ELF-1 (cell line): ENCODE data around the gene GBX1.

Experiments
- DNase-seq: peaks from one replicate; pipeline ENCODE4 v3.0.0-alpha.2; 2016; ENCODE audit warnings: low read depth, low spot score

Gene GBX1

GRCh38 chr7:151128144-151128543 lies 39.4 kb downstream of the GBX1 start:
- DNase-seq, result no peak

- DNase-seq, result peak; percentile 51
Measured at GRCh38 chr7:151126491-151127137, 40.9 kb downstream of the GBX1 start.

GRCh38 chr7:151125846-151126481 lies 41.5 kb downstream of the GBX1 start:
- DNase-seq, result no peak

GRCh38 chr7:151125470-151125845 lies 42.0 kb downstream of the GBX1 start:
- peak; percentile 91 for DNase-seq

GRCh38 chr7:151124899-151125399 lies 42.5 kb downstream of the GBX1 start:
- DNase-seq, result no peak

- no peak for DNase-seq
Measured at GRCh38 chr7:151124481-151124880, 43.0 kb downstream of the GBX1 start.

GRCh38 chr7:151123822-151124464 lies 43.6 kb downstream of the GBX1 start:
- DNase-seq, result peak; percentile 95

- DNase-seq, result no peak
Measured at GRCh38 chr7:151123158-151123821, 44.2 kb downstream of the GBX1 start.

- DNase-seq, result no peak
Measured at GRCh38 chr7:151122796-151123157, 44.7 kb downstream of the GBX1 start.

GRCh38 chr7:151122276-151122675 lies 45.2 kb downstream of the GBX1 start:
- DNase-seq, result peak; percentile 80

- DNase-seq, result no peak
Measured at GRCh38 chr7:151121380-151122170, 45.9 kb downstream of the GBX1 start.

GRCh38 chr7:151120896-151121295 lies 46.6 kb downstream of the GBX1 start:
- no peak for DNase-seq

- DNase-seq, result no peak
Measured at GRCh38 chr7:151119902-151120301, 47.6 kb downstream of the GBX1 start.

GRCh38 chr7:151119055-151119415 lies 48.5 kb downstream of the GBX1 start:
- DNase-seq, result no peak

GRCh38 chr7:151118108-151119054 lies 49.1 kb downstream of the GBX1 start:
- DNase-seq, result no peak

- DNase-seq, result no peak
Measured at GRCh38 chr7:151117565-151117964, 49.9 kb downstream of the GBX1 start.

- DNase-seq, result no peak
Measured at GRCh38 chr7:151116603-151117440, 50.7 kb downstream of the GBX1 start.

GRCh38 chr7:151115836-151116418 lies 51.6 kb downstream of the GBX1 start:
- peak; percentile 57 for DNase-seq

- peak; percentile 52 for DNase-seq
Measured at GRCh38 chr7:151115121-151115835, 52.2 kb downstream of the GBX1 start.
